ENCODE data around the gene WNT8B.

- no peak for TF ChIP-seq MXI1 (conservative IDR thresholded peaks at IDR 0.05; ENCODE audit: poor library complexity, severe bottlenecking)
- no peak for TF ChIP-seq CTCF (IDR thresholded peaks at IDR 0.05; ENCODE audit: poor library complexity, severe bottlenecking)
These were observed 15.1 kb upstream of the WNT8B start for GRCh38 chr10:100447663-100448062.
